ENCODE data around the gene XKRX. TPM values are rescaled to one million over a fixed set of nuclear protein-coding genes. Genes with fewer than 3 reads are reported as not detected.

The XKRX gene
- total RNA-seq, 2 donors from 2014 or later = 1.0 to 2.7 TPM

- TF ChIP-seq CTCF (IDR thresholded peaks at IDR 0.05) = no peak
- no peak within 1 kb of the TSS for H3K27ac ChIP-seq
- intact Hi-C loops (cut with DNase I) = no loop called here
- H3K9me3 ChIP-seq = no peaks in the 10 kb centered on the region
- no peak within 1 kb of the TSS for H3K9ac ChIP-seq (ENCODE audit: low read depth in 2 of 2, low read length in 2 of 2)
- H3K36me3 ChIP-seq = no peaks in the 10 kb centered on the region
- H3K4me3 ChIP-seq = no peak within 1 kb of the TSS
- H3K27me3 ChIP-seq = no peaks in the 10 kb centered on the region
- DNase-seq = no peak
- H3K4me1 ChIP-seq = no peaks in the 10 kb centered on the region
These were observed 40.7 kb upstream of the XKRX start, which contains the start of gene ARL13A for GRCh38 chrX:100969408-100969807. ARL13A (plus strand) TSS chrX:100969708; CDS start chrX:100973690, 3,982 bp downstream.

GRCh38 chrX:100964362-100964761 is 35.6 kb upstream of the XKRX start:
- no peak for TF ChIP-seq CTCF (IDR thresholded peaks at IDR 0.05)
- Histone ChIP-seq H3K27ac (no peak overlapping the region), H3K9me3 (no peaks in the 10 kb centered on the region), H3K4me3 (no peak overlapping the region), H3K9ac (ENCODE audit: low read depth in 2 of 2, low read length in 2 of 2) (no peak overlapping the region), H3K36me3 (no peaks in the 10 kb centered on the region), H3K4me1 (no peaks in the 10 kb centered on the region), H3K27me3 (no peaks in the 10 kb centered on the region)
- DNase-seq = no peak
- intact Hi-C loops (cut with DNase I) = no loop called here

GRCh38 chrX:100962811-100963210 is 34.1 kb upstream of the XKRX start:
- H3K27ac ChIP-seq = no peak overlapping the region
- no peak overlapping the region for H3K4me3 ChIP-seq
- no peak for TF ChIP-seq CTCF (IDR thresholded peaks at IDR 0.05)
- intact Hi-C loops (cut with DNase I) = no loop called here
- no peak overlapping the region for H3K9ac ChIP-seq (ENCODE audit: low read depth in 2 of 2, low read length in 2 of 2)
- no peaks in the 10 kb centered on the region for H3K4me1 ChIP-seq
- no peaks in the 10 kb centered on the region for H3K27me3 ChIP-seq
- H3K36me3 ChIP-seq = no peaks in the 10 kb centered on the region
- H3K9me3 ChIP-seq = no peaks in the 10 kb centered on the region
- DNase-seq = no peak

- intact Hi-C loops (cut with DNase I) = no loop called here
- no peak for DNase-seq
These were observed 19.8 kb upstream of the XKRX start for GRCh38 chrX:100948557-100948956.

GRCh38 chrX:100946299-100946927 is 17.7 kb upstream of the XKRX start:
- no peaks in the 10 kb centered on the region for H3K4me1 ChIP-seq
- H3K27me3 ChIP-seq = no peaks in the 10 kb centered on the region
- intact Hi-C loops (cut with DNase I) = no loop called here
- H3K9me3 ChIP-seq = no peaks in the 10 kb centered on the region
- TF ChIP-seq CTCF (IDR thresholded peaks at IDR 0.05) = no peak
- no peak for DNase-seq
- no peak overlapping the region for H3K4me3 ChIP-seq
- no peak overlapping the region for H3K9ac ChIP-seq (ENCODE audit: low read depth in 2 of 2, low read length in 2 of 2)
- no peaks in the 10 kb centered on the region for H3K36me3 ChIP-seq
- H3K27ac ChIP-seq = no peak overlapping the region

More at GRCh38 chrX:100948557-100948956, 19.8 kb upstream of the XKRX start:
- no peak overlapping the region for H3K4me3 ChIP-seq
- no peak for TF ChIP-seq CTCF (IDR thresholded peaks at IDR 0.05)
- H3K4me1 ChIP-seq = no peaks in the 10 kb centered on the region
- no peak overlapping the region for H3K9ac ChIP-seq (ENCODE audit: low read depth in 2 of 2, low read length in 2 of 2)
- H3K27me3 ChIP-seq = no peaks in the 10 kb centered on the region
- no peaks in the 10 kb centered on the region for H3K9me3 ChIP-seq
- H3K36me3 ChIP-seq = no peaks in the 10 kb centered on the region
- no peak overlapping the region for H3K27ac ChIP-seq

Data from colonic mucosa (tissue), 4 donors.